Measurements from ENCODE around the gene PLAC8.
A peak's percentile ranks its signal among the peaks of the same experiment; 100 is the strongest.
"Not testable (repeated sequence)": the region's sequence is repeated elsewhere in the genome, so short reads cannot be mapped to it uniquely, and the experiment has no call there.

PLAC8 gene

DNA sequence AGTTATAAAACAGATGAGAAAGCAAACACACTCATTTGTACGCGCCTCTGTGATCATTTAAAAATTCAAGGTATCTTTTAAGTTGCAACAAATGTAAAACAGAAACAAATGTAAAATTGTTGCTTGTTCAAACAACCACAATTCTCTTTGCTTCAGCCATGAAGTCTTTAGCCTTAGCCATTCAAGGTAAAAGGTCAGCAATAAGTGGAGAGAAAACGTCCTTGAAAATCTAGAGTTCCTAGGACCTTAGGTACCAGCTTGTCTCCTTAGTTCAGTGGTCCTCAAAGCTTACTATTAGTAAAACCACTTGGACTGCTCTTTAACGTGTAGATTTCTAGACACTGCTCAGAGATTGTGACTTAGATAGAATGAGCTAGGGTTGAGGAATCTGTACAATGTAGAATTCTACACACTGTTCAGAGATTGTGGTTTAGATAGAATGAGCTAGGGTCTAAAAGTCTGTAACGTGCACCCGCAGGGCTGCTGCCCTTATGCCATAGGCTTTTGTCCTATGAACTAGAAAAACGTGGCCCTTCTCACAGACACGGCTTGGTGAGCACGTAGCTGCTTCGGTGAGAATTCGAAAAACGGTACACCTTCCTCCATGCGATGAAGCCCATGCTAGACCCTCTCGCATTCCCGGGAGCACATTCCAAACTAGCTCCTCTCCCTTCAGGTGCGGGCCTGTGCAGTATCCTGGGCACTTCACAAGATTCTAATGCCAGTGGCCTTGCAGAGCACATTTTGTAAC, 1.7 kb downstream of the PLAC8 start:
- peak in 1 of 2 donors; percentile 15 for DNase-seq (ENCODE audit: low read depth in 2 of 2)

DNA sequence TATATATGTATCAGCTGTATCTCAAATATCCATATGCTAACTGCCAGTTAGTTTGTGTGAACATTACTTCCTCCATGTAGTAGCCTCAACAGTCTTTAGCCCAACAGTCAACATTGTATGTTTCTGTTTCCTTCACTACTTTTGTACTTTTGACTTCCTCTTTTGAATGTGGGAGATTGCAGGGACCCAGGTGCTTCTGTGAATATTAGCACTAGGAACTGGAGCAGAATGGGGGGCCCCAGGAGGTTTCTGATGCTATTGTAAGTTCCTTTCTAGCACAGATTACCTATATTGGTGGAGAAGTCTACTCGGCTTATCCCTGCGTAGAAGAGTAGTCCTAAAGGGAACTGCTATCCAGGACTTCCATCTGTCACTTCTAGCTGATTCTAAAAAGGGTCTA, 2.3 kb downstream of the PLAC8 start:
- no peak for DNase-seq (ENCODE audit: low read depth in 2 of 2)

DNA sequence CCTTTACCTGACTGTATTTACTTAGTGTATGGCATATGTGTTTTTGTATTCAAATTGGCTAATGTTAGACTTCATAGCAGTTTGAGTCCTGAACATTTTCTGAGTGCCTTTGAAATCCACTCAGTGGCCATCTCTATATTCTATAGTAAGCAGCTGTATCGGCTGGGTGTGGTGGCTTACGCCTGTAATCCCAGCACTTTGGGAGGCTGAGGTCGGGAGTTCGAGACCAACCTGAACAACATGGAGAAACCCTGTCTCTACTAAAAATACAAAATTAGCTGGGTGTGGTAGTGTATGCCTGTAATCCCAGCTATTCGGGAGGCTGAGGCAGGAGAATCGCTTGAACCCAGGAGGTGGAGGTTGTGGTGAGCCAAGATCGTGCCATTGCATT, 2.8 kb downstream of the PLAC8 start:
- not testable (repeated sequence) for DNase-seq (ENCODE audit: low read depth in 2 of 2)

DNA sequence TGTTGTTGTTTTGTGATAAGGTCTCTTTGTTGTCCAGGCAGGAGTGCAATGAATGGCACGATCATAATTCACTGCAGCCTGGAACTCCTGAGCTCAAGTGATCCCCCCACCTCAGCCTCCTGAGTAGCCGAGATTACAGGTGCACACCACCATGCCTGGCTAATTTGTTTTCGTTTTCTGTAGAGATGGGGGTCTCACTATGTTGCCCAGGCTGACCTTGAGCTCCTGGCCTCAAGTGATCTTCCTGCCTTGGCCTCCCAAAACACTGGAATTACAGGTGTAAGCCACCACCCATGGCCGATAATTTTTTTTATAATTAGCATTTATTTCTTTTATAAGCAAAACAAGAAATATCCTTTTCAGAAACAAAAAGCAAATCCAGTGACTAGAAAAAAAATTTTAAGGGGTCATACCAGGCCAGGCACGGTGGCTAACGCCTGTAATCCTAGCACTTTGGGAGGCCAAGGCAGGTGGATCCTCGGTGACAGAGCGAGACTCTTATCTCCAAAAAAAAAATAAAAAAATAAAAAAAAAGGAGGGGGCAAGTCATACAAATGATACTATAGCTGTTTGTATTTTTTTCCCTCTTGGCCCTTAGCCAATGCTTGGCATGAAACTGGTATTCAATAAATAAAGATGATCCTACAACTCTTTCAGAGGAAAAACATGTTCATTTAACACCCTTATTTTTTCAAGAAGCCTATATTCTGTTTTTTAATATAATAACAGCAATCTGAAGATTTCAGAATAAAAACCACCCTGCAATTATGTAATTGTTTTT, 3.4 kb downstream of the PLAC8 start:
- no peak for DNase-seq (ENCODE audit: low read depth in 2 of 2)

DNA sequence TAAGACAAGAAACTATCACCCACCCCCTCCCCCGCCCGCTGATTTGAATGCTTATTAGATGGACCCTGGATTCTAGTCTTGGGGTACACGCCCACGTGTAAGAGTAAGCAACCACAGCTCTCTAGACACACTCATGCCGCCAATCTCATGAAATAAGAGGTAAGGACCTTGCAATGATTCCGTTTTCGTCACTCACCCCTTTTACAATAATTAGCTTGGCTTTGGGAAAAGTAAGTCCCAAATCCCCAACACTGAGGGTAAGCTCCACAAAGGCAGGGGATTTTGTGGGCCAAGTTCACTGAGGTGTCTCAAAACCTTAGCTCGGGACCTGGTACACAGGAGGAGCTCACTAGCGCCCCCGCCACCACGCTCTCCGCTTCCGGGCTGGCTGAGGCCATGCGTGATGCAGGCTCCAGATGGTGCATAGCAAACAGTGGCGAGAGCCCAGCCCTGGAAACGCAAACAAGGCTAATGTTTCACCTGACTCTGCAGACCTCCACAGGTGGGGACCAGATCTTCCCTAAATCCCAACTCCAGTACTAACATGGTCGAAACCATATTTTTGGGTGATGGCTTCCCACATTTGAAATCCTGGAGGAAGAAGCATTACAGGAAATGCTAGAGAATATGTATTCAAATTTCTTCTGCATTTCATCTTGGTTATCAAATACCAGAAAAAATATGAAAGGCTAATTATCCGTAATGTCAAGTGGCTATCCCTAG, 4.1 kb downstream of the PLAC8 start:
- DNase-seq (ENCODE audit: low read depth in 2 of 2), result peak; percentile 85 to 87

DNA sequence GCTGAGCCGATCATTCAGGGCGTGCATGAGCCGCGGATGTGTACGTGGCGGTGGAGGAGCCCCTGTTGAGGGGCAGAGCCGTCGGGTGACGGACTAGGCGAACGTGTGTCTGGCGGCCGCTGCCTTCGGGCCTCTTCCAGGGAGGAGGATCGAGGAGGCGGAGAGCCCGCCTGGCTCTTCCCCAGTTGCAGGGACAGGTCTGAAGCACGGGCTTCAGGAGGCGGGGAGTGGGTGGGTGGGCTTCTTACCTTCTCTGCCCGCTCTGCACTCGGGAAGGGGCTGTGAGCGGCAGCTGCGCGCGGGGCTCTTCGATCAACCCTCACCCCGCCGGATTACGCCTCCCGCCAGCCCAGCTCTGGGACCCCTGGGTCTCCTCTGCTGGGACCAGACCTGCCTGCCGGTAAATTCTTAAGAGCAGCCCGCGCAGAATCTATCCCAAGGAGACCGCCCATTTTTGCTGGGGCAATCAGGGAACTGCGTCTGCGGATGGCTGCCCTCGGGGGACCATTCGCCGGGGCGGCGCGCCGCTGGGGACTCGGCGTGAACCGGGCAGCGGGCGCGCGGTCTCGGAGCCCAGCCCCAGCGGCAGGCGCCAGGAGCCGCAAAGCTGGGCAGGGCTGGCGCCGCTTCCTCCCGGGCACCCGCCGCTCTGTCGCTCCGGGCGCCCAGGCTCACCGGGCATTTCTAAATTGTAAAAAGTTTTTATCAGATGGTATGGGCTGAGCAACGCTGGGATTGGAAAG, 4.9 kb downstream of the PLAC8 start:
- DNase-seq (ENCODE audit: low read depth in 2 of 2), result peak; percentile 20 to 34

DNA sequence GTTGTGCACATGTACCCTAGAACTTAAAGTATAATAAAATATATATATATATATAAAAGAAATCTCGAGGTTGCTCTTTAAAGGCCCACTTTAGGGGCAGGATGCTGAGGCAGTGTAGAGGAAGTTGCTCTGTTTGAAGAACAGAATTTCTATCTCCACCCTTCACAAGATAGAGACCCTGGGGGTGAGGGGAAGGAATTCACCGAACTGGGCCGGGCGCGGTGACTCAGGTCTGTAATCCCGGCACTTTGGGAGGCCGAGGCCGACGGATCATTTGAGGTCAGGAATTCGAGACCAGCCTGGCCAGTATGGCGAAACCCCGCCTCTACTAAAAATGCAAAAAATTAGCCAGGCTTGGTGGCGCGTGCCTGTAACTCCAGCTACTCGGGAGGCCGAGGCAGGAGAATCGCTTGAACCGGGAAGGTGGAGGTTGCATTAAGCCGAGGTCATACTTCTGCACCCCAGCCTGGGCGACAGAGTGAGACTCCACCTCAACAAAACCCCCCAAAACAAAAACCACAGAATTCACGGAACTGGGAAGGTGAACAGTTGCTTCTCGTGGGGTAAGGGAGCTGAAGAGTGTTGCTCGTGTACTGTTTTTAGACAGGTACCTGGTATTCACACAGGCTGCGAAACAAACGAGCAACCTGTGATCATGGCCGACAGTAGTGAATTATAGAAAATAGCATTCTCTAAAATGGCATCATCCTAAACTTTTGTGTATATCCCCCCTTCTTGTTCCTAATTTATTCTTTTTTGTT, 6.2 kb downstream of the PLAC8 start:
- DNase-seq (ENCODE audit: low read depth in 2 of 2), result no peak

DNA sequence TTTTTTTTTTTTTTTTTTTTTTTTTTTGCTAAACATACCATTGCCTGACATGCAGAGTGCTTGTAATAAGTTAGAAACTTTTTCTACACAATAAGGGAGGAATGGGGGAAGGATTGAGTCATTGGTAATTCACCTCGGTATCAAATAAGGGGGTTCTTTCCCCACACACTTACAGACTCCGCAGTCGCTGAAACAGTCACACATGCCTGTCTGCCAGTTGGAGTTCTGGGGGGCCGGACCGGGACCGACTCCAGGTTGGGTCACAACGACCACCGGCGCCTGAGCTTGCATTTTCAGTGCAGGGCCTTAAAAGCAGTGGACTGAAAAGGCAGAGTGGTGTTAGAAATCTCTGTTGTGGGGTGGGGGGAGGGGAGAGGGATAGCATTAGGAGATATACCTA, 6.9 kb downstream of the PLAC8 start:
- DNase-seq (ENCODE audit: low read depth in 2 of 2), result no peak

DNA sequence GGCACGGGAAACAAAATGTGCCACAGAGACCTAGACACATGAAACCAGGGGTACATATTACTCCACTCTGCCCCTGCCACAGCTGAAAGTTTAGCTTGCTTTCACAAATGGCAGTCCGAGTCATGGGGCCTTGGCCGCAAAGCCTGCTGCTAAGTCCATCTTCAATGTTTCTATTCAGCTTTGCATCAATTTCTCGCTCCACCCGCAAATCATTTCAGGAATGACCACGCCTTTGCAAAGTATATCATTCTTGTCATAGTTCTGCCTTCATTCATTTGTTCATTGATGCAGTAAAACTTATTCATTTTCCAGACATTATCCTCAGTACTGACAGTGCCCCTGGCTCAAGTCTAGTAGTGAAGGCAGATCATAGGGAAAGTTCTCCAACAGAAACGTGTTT, 9.5 kb downstream of the PLAC8 start:
- DNase-seq (ENCODE audit: low read depth in 2 of 2), result no peak

DNA sequence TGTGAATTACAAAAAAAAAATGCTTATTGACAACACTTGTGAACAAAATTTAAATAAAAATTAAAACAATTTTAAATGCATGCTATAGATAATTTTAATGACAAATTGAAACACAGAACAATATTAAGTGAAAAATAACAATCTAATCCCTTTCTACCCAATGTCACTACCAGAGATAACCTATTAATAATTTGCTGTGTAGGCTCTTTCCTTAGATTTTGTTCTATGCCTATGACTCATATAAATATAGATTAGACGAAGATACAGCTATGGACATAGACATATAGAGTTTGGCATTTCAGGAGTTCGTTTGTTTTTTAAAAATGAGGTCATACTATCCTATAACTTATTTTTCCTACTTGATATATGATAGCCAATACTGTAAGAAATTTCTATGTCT, 18.1 kb downstream of the PLAC8 start:
- no peak for DNase-seq (ENCODE audit: low read depth in 2 of 2)

DNA sequence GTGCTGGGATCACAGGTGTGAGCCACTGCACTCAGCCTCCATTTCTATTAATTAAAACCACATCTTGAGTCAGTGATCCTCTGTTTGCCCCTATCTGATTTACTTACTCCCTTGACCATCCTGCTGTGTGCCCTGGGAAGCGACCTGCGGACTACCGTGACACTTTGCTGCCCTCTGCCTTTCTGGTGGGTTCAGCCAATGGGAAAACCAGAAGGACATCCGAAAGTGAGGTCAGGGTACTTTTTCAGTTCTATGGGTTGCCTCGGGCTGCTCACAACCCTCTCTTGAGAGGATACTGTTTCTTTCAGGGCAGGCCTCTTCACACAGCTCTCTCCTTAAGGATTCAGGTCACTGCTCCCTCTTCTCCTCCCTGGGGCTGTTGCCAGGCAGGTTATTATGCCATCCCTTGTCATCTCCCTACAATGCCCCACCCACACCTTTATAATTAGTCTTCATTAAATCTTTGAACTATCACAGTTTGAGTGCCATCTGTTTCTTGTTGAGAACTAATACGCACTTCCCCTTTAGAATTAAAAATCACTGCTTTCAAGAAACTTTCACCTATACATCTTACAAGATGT, 21.4 kb downstream of the PLAC8 start:
- DNase-seq (ENCODE audit: low read depth in 2 of 2), result no peak

DNA sequence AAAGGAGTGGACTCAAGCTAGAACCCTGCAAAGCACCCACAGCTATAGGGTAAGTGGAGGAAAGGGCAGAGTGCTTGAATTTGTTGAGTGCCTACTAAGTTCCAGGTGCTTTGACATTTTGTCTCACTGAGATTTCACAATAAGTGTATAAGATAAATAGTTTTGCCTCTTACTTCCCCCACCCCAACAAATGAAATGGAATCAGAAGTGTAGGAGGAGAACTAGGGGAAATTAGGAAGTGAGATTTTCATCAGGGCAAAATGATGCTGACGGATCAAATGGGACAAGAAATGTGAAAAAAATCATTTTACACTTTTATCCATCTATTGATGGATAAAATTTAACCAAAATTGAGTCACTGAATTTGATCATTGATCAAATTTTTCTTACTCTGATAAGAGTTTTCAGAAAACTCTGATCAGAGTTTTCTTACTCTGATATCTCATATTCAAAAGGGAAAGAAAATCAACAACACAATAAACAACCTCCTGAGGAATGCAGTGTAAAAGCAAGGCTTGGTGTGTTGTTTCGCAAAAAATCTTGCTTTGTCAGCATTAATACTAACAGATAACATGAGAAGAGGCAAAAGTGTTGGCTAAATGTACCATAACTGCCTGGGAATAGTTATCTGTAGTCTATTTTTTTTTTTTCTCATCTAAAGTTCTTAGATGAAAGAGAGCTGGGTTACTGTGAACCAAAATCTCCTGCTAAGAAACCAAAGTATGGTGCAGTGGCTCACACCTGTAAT, 24.9 kb downstream of the PLAC8 start:
- no peak for DNase-seq (ENCODE audit: low read depth in 2 of 2)

DNA sequence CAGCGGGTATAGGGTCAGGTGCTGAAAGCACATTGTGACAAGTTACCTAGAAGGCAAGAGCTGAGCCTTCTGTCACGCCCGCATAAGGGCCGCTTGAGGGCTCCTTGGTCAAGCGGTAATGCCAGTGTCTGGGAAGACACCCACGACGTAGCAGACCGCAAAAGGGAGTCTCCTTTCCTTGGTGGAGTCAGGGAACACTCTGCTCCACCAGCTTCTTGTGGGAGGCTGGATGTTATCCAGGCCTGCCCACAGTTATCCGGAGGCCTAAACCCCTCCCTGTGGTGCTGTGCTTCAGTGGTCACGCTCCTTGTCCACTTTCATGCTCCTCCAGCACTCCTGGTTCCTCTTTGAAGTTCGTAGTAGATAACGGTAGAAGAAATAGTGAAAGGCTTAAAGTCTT, 29.6 kb downstream of the PLAC8 start:
- DNase-seq (ENCODE audit: low read depth in 2 of 2), result not testable (repeated sequence)

DNA sequence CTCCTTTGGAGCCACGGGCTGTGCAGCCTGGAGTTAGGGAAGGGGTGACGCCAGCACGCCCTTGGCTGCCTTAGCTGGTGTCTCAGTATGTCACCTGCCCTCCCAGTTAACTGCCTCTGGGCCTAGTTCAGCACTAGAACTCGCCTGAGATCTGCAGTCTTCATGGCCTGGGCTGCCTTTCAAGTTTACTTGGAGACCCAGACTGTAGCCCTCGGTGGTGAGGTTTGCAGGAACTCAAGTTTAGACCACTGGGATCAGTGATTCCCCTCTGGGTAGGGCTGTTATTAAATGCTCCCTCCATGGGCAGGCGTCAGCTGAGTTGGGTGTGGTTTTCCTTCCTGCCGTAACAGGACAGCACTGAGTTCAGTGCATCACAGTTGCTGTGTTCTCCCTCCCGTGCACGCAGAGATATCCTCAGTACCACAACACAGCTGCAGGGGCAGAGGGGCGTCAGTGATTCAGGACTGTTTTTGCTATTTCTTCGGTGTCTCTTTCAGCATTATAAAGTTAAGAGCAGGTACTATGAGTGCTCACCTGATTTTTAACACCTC, 30.5 kb downstream of the PLAC8 start:
- DNase-seq (ENCODE audit: low read depth in 2 of 2), result no peak

DNA sequence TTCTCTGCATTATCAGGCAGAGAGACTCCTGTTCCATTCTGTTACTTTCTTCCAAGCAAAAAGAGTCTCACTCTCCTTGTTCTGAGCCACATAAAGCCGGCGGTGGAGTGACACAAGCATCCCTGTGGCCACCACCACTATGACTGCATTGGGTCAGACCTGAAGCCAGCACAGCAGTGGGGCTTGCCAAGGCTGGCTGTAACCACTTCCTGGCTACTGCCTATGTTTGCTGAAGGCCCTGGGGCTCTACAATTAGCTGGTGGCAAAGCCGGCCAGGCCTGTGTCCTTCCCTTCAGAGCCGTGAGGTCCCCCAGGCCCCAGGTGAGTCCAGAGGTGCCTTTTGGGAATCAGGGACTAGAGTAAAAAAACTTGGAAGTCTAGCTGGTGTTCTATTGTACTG, 31.8 kb downstream of the PLAC8 start:
- DNase-seq (ENCODE audit: low read depth in 2 of 2), result no peak

DNA sequence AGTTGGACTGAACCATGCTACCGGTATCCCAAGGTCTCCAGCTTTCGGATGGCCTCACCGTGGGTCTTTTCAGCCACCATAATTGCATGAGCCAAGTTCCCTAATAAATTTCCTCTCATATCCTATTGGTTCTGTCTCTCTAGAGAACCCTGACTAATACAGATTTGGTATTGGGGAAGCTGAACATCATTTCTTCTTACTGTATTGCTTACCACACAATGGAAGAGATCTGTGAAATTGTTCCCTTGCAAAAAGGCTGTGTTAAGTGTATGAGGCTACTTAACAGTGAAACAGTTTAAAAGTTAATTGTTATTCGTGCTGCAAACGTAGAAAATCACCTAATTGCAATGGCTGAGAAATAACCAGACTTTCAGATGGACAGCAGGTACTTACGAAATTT, 34.0 kb downstream of the PLAC8 start:
- no peak for DNase-seq (ENCODE audit: low read depth in 2 of 2)

DNA sequence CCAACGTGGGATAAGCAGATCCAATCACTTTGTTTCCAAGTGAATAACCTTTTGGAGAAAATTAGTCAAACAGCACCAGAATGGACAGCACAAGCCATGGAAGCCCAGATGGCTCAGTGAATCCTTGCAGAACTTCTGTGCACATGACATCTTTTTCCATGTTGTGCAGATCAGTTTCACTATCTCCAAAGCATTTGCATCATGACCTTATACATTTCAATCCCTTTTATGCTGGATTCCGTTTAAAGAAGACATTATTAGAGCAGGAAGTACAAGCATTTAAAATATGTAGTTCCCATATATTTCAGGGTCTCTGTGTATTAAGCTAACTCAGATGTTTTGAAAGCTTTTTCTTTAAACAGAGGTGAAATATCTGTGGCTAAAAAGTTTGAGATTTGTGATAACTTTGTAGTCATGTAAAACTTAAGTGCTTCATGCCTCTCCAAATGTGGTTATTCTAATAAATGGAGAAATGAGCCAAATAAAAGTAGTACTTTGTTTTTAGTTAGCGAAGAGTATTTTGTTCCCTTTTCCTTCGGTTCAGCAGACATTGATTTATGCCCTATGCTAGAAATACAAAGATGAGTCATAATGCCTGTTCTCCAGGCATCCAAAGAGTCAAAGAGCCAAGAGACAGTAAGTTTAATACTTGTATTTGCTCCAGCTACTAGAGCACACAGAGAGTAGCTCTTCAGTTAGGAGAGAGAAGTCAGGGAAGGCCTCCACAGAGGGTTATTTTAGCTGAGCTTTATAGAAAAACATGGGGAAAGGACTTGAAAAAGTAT, 39.0 kb downstream of the PLAC8 start:
- DNase-seq (ENCODE audit: low read depth in 2 of 2), result no peak

DNA sequence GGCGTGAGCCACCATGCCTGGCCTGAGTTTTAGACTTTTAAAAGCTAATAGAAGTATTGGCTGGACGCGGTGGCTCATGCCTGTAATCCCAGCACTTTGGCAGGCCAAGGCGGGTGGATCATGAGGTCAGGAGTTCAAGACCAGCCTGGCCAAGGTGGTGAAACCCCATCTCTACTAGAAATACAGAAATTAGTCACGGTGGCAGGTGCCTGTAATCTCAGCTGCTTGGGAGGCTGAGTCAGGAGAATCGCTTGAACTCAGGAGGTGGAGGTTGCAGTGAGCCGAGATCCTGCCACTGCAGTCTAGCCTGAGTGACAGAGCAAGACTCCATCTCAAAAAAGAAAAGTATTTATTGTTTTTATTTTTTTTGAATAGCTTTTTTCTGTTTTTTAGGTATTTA, 39.7 kb downstream of the PLAC8 start:
- DNase-seq (ENCODE audit: low read depth in 2 of 2), result peak in 1 of 2 donors; percentile 18

DNA sequence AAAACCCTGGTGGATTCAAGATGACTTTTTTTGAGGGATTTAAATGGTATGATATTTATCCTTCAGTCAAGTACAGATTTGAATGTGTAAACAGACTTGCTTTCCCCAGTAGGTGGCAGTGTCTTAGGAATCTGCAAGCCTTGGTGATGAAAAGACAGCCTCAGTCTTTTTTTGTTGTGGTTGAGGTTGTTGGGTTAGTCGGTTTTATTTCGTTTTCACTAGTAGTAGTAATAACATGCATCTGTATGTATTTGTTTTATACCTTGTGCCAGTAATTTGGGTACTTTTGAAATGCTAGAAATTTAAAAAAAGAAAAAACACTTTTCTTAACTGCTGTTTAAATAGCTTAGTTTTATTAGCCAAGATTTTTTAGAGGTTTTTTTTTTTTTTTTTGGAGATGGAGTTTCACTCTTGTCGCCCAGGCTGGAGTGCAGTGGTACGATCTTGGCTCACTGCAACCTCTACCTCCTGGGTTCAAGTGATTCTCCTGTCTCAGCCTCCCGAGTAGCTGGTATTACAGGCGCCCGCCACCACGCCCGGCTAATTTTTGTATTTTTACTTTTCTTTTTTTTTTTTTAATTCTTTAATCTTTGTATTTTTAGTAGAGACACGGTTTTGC, 40.3 kb downstream of the PLAC8 start:
- DNase-seq (ENCODE audit: low read depth in 2 of 2), result peak in 1 of 2 donors; percentile 4

Data from stimulated activated CD8-positive, alpha-beta memory T cell treated with anti-CD3 and anti-CD28 coated beads, Interleukin-2, amount 100 ng/mL, for 48 hours (primary cell).